ENCODE measurements around the gene GPSM3. TPM values are rescaled to one million over a fixed set of nuclear protein-coding genes. Genes with fewer than 3 reads are reported as not detected.

The GPSM3 gene
- total RNA-seq, 6 donors from 2014 or later = 18.9 to 80.4 (median 30.6) TPM

GRCh38 chr6:32204268-32204715 lies 11.8 kb upstream of the GPSM3 start:
- WGBS, 2 donors = 84 to 97% methylated on average over 2 of the region's 3 CpGs

GRCh38 chr6:32203426-32204267 lies 11.2 kb upstream of the GPSM3 start:
- WGBS, 2 donors = 89 to 95% methylated on average over 9 of the region's 9 CpGs
- ATAC-seq (ENCODE audit: low FRiP score in 2 of 2) = no peak
- H3K4me1 ChIP-seq = no peaks in the 10 kb centered on the region
- H3K9me3 ChIP-seq = no peaks in the 10 kb centered on the region
- DNase-seq = no peak
- H3K4me3 ChIP-seq = no peak overlapping the region
- peaks cover 0 to 53% (median 10%) of the 10 kb centered on the region in 4 donors for H3K36me3 ChIP-seq
- no peak overlapping the region for H3K27ac ChIP-seq
- no peak for TF ChIP-seq CTCF (IDR thresholded peaks at IDR 0.05)
- no peak for TF ChIP-seq POLR2A (IDR thresholded peaks at IDR 0.05)
- no peak for TF ChIP-seq POLR2AphosphoS5 (IDR thresholded peaks at IDR 0.05)
- no peak for TF ChIP-seq EP300 (IDR thresholded peaks at IDR 0.05)
- H3K27me3 ChIP-seq = no peaks in the 10 kb centered on the region

More at GRCh38 chr6:32204268-32204715, 11.8 kb upstream of the GPSM3 start:
- Histone ChIP-seq H3K4me1 (no peaks in the 10 kb centered on the region), H3K4me3 (no peak overlapping the region), H3K9me3 (no peaks in the 10 kb centered on the region), H3K27ac (no peak overlapping the region), H3K27me3 (no peaks in the 10 kb centered on the region), H3K36me3 (peaks cover 0 to 52% (median 10%) of the 10 kb centered on the region in 4 donors)
- ATAC-seq (ENCODE audit: low FRiP score in 2 of 2) = no peak
- DNase-seq = no peak
- no peak for TF ChIP-seq POLR2A (IDR thresholded peaks at IDR 0.05)
- TF ChIP-seq POLR2AphosphoS5 (IDR thresholded peaks at IDR 0.05) = no peak
- no peak for TF ChIP-seq EP300 (IDR thresholded peaks at IDR 0.05)
- no peak for TF ChIP-seq CTCF (IDR thresholded peaks at IDR 0.05)

DNA sequence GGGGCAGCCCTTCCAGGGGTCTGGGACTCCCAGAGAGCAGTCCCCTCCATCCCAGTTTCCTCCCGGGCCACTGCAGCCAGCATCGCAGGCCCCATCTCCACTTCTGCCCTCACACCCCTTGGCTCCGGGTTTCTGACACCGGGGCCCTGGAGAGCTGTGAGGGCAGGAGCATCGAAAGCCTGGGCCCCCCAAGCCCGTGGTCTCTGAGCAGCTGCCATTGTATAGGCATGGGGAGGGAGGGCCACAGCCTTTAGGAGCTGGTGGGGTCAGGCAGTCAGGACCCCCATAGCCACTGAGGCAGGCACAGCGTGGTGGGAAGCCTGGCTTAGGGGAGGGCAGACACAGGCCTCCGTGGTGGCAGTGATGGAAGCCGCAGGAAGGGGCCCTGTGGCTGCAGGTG lies 9.7 kb upstream of the GPSM3 start:
- 86 to 91% methylated on average over 8 to 9 of the region's 9 CpGs for WGBS, 2 donors
- H3K4me1 ChIP-seq = peaks cover 3 to 5% (median 4%) of the 10 kb centered on the region in 4 donors

DNA sequence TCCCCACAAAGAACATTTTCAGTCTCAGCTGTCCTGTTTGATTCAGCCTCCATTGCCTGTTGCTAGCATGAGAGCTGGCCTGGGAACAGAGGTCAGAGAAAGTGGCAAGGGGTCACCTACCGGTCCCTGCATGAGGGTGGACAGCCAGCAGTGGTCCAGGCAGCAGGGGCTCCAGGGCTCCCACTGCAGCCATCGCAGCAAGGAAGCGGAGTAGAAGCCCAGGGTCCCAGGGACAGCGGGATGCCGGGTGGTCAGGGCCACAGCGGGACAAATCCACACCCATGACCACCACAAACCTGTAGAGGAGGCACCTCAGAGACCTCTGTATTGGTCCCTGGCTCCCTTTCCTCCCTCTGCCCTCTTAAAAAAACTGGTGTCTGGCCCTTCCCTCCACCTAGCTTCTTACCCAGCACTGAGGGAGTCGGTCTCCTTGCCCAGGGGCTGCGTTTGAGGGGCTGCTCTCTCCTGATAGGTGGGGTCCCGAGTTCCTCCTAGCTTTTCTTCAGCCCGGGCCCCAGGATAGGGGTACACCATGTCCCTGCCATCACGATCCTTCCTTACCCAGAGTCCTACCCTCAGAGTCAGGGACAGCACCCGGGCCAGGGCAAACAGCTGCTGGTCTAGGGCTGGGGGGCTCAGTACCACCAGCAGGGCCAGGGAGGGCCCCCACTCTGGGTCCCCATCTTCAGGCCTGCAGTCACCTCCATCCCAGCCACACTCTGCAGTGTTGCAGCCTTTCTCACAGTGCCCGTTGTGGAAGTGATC lies 8.4 kb upstream of the GPSM3 start:
- Histone ChIP-seq H3K4me3 (no peak overlapping the region), H3K4me1 (peaks cover 10 to 14% (median 13%) of the 10 kb centered on the region in 4 donors), H3K9me3 (no peaks in the 10 kb centered on the region), H3K36me3 (peaks cover 0 to 63% (median 10%) of the 10 kb centered on the region in 4 donors), H3K27ac (no peak overlapping the region), H3K27me3 (no peaks in the 10 kb centered on the region)
- ATAC-seq (ENCODE audit: low FRiP score in 2 of 2) (no peak), DNase-seq (no peak)
- 91 to 97% methylated on average over 12 to 13 of the region's 13 CpGs for WGBS, 2 donors
- TF ChIP-seq POLR2A (IDR thresholded peaks at IDR 0.05) = no peak

More for the DNA sequence above, 9.7 kb upstream of the GPSM3 start:
- H3K9me3 ChIP-seq = no peaks in the 10 kb centered on the region
- DNase-seq = no peak
- H3K27ac ChIP-seq = peak overlapping the region in 1 of 4 donors; percentile 9
- no peak overlapping the region for H3K4me3 ChIP-seq
- H3K27me3 ChIP-seq = no peaks in the 10 kb centered on the region
- ATAC-seq (ENCODE audit: low FRiP score in 2 of 2) = no peak
- peaks cover 0 to 59% (median 10%) of the 10 kb centered on the region in 4 donors for H3K36me3 ChIP-seq
- no peak for TF ChIP-seq POLR2A (IDR thresholded peaks at IDR 0.05)
- no peak for TF ChIP-seq CTCF (IDR thresholded peaks at IDR 0.05)
- TF ChIP-seq EP300 (IDR thresholded peaks at IDR 0.05) = no peak
- no peak for TF ChIP-seq POLR2AphosphoS5 (IDR thresholded peaks at IDR 0.05)

DNA sequence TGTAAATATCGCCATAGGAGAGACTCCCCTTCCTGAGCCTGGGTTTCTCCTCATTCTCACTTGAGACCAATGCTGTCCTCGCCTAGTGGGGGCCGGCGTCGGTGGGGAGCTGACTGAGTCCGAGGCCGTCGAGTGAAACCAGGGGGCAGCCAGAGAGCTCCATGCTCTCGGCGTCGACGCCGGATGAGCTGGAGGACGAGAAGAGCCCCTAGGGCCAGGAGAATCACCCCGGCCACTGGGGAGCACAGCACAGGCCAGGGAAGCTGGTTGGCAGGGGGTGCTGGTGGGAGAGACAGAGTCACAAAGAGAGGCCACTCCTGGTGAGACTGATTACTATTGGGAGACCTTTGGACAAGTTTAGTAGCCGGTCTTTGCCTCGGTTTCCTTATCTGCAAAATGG lies 6.4 kb upstream of the GPSM3 start:
- TF ChIP-seq CTCF (IDR thresholded peaks at IDR 0.05) = no peak
- no peak for TF ChIP-seq POLR2A (IDR thresholded peaks at IDR 0.05)
- TF ChIP-seq POLR2AphosphoS5 (IDR thresholded peaks at IDR 0.05) = no peak
- no peak for TF ChIP-seq EP300 (IDR thresholded peaks at IDR 0.05)
- DNase-seq = peak in 1 of 2 donors; percentile 81
- WGBS, 2 donors = 89 to 92% methylated on average over 17 of the region's 17 CpGs
- H3K36me3 ChIP-seq = peaks cover 0 to 53% (median 7%) of the 10 kb centered on the region in 4 donors
- no peaks in the 10 kb centered on the region for H3K27me3 ChIP-seq
- no peak overlapping the region for H3K4me3 ChIP-seq
- peaks cover 21 to 29% (median 24%) of the 10 kb centered on the region in 4 donors for H3K4me1 ChIP-seq
- H3K27ac ChIP-seq = no peak overlapping the region
- no peak for ATAC-seq (ENCODE audit: low FRiP score in 2 of 2)
- H3K9me3 ChIP-seq = no peaks in the 10 kb centered on the region

Data from upper lobe of left lung (tissue), 6 donors.